HG02763 (cell line): ENCODE results near the gene BOLA2.
"Not testable (repeated sequence)": the region's sequence is repeated elsewhere in the genome, so short reads cannot be mapped to it uniquely, and the experiment has no call there.

Experiments used
- ATAC-seq: cut with Tn5 transposase; IDR thresholded peaks from one replicate; pipeline ENCODE4 v1.9.1; 2021; ENCODE audit warnings: mild to moderate bottlenecking, moderate library complexity; ENCODE audit not compliant: unreplicated experiment

The BOLA2 gene

DNA sequence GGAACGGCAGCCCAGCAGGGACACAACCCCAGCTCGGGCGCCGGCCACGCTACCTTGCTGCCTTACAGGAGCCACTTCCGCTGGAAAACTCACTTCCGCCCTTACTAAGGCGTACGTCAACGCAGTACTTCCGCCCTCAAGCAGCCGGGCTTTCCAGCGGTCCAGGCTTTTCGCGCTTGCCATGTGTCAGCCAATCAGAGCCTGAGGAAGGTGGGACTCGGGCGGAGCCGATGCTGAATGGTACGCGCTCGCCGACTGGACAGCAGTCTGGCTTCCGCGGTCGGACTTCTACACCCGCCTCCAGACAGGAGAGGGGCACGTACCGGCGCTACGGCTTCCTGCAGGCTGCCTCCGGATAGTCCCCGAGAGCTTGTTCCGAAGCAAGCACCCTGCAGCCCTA is at the start of gene BOLA2, which contains the start of gene SLX1B:
Gene BOLA2 (minus strand): TSS at position 83 of the 400 bp plus-strand sequence. CDS start 98 bp downstream, outside the sequence.
Gene SLX1B (plus strand): TSS at position 265 of the 400 bp plus-strand sequence.
- ATAC-seq = peak; percentile 87

DNA sequence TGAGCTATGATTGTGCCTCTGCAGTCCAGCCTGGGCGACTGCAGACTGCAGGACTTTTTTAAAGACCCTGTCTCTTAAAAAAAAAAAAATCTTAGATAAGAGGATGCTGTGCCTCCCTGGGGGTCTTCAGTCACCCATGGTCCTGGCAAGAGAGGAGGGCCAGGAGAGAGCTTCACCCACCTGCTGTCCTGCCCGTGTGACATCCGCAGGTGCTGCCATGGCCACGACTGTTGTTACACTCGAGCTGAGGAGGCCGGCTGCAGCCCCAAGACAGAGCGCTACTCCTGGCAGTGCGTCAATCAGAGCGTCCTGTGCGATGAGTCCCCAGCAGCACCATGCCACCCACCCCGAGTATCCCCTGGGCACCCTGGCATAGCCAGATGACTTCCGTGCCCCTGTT is 28.1 kb upstream of the BOLA2 start:
- not testable (repeated sequence) for ATAC-seq

GRCh38 chr16:29472065-29472464 is 17.9 kb upstream of the BOLA2 start:
- not testable (repeated sequence) for ATAC-seq

GRCh38 chr16:29469660-29470059 is 15.5 kb upstream of the BOLA2 start:
- ATAC-seq = not testable (repeated sequence)

DNA sequence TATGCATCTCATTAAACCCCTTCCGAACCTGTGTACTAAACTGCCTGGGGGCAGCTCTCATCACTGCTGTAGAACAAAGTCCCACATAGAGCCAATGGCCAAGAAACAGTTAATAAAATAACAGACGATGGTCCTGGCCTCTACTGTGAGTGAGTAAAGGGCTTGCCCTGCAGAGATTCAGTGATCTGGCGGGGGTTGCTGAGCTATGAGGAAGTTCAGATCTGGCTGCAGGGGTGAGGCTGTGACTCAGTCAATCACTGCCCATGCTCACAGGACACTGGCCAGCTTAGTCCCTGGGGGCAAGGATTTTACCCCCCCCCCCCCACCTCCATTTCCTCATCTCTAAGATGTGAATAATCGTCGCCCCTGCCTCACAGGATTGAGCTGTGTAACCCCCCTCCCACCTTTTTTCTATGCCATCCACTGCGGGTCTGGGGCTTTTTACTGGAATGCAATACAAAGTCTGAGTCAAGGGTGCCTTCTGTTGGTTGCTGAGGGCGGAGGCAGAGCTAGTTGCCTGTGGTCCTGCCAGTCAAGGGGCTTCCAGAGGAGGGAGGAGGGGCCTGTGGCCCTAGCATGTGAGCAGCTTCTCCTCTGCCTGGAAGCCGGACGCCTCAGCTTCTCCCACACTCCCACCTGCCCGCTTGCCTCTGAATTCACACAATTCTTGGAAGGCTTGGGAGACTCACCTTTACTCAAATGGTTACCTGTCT is 13.7 kb upstream of the BOLA2 start:
- not testable (repeated sequence) for ATAC-seq

DNA sequence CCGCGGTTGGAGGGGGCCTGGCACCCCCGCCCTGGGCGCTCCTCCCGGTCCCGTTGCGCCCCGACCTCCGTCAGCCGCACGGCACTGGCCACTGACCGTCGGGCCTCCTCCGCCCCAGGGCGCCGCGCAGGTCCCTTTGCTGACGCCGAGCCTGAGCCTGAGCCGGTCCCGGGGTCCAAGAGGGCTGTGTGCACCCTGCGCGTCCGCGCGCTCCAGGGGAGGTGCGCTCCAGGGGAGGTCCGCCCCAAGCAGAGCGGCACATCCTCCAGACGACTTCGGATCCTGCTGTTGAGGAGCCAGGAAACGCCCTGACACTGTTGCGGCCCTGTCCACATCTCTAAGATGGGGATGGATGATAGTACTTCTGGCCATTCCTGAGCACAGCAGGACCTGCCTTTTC is 12.8 kb upstream of the BOLA2 start:
- not testable (repeated sequence) for ATAC-seq

DNA sequence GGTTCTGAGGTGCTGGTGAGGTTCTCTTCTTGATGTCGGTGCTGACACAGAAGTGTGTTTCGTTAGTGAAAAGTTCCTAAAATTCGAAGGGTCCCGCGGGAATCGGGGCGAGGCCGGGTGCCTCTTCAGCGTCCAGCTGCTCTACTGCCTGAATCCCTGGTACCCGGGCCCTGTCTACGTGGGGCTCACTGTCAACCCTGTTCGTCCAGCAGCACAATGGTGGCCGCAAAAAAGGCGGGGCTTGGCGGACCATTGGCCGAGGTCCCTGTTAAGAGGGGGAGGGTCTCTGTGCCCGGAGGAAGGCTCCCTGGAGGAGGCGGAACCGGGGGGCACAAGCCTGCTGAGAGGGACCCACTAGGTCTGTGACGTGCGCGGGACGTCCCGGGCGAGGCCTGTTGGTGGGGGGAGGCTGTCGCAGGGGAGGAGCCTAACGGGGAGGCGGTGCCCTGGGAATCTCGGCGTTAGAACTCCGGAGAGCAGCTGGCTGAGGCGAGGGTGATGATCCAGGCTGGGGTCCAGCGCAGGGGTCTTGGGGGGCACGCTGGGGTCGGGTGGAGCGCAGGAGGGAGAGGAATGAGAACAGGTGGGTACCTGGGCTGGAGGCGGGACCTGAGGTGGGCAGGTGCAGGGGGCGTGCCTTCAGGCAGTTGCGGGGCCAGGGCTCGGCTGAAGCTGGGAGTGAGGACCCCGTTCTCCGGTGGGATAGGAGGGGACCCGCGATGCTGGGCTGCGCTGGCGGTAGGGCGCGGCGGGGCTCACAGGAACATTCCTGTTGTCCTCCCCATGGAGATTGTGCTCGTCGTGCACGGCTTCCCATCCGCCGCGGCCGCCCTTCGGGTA is 12.1 kb upstream of the BOLA2 start:
- not testable (repeated sequence) for ATAC-seq

DNA sequence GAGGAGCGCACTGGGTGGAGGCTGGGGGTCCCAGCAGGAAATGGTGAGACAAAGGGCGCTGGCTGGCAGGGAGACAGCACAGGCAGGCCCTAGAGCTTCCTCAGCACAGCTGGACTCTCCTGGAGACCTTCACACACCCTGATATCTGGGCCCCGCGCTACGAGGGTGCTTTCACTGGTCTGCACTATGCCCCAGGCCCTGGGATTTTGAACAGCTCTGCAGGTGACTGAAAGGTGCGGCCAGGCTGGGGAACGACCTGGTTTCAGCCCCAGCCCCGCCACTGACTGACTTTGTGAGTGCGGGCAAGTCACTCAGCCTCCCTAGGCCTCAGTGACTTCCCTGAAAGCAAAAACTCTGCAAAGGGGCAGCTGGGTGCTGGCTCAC is 6.5 kb upstream of the BOLA2 start:
- not testable (repeated sequence) for ATAC-seq

- ATAC-seq = not testable (repeated sequence)
These were observed 5.8 kb upstream of the BOLA2 start, which contains the start of gene SULT1A4 for GRCh38 chr16:29459706-29460646. Gene SULT1A4, plus strand, starts transcription at chr16:29459913. Its CDS starts 1,473 bp downstream, at chr16:29461386.

DNA sequence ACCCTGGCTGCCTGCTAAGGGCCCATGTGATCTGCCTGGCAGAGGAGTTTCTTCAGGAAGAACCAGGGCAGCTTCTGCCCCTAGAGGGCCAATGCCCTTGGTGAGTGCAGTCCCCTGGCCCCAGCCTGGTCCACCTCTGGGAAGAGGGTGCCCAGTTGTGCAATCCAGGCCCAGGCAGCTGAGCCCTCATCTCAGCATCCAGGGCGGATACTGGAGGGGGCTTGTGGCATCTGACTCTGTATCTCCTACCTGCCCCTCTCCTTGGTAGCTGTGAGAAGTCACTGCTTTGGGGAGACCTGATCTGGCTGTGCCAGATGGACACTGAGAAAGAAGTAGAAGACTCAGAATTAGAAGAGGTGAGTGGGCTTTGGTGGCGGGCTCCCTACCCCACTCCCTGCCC is 3.5 kb upstream of the BOLA2 start:
- ATAC-seq = not testable (repeated sequence)

DNA sequence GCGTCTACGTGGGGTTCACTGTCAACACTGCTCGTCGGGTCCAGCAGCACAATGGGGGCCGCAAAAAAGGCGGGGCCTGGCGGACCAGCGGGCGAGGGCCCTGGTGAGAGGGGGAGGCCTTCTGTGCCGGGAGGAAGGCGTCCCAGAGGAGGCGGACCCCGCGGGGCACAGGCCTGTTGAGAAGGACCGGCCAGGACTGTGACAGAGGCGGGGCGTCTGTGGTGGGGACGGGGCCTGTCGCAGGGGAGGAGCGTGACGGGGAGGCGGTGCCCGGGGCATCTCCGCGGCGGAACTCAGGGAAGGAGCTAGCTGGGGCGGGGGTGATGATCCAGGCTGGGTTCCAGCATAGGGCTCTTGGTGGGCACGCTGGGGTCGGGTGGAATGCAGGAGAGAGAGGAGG is 677 bp upstream of the BOLA2 start:
- ATAC-seq = peak; percentile 55

GRCh38 chr16:29453754-29454153 is 397 bp downstream of the BOLA2 start:
- peak; percentile 9 for ATAC-seq

GRCh38 chr16:29425390-29425789 is 28.8 kb downstream of the BOLA2 start:
- ATAC-seq = not testable (repeated sequence)

DNA sequence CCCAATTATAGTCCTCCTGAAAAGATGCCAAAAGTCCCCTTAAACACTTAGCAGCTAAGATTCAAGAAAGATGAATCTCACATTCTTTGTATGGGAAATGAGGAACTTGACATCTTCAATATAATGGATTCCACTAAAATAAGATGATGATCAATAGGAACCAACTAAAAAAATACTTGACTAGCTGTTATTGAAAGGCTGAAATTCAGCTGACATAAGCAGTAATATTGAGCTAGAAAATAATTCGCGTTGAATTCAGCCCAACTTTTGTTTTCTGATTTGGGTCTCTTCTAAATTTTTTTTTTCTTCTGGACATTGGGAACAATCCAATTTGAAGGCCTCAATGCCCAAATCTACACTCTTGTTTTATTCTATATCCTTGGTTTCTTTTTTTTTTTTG is 30.6 kb downstream of the BOLA2 start:
- ATAC-seq = not testable (repeated sequence)

DNA sequence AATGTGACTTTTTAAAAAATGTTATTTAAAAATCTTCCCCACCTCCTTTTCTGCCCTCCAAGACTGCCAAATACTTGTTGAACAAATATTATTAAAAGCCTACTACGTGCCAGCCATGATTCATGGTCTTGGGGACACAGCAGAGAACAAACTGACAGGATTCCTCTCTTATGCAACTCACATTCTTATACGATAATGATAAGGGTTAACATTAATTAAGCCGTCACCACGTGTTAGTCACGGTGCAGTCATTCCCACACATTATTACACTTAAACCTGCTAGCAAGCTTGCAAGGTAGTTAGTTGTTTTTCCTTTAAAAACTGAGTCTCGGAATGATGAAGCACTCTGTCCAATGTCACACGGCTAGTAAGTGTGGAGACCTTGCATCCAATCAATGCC is 48.9 kb downstream of the BOLA2 start:
- not testable (repeated sequence) for ATAC-seq
